ENCODE results near the gene DNAAF3.

- TF ChIP-seq CTCF (IDR thresholded peaks at IDR 0.05; ENCODE audit: borderline replicate concordance, extremely low read depth, low read length, poor library complexity, severe bottlenecking) (no peak), EZH2 (IDR thresholded peaks at IDR 0.05; ENCODE audit: borderline replicate concordance, low read depth, low read length, severe bottlenecking) (no peak)
These were observed 5.4 kb downstream of the DNAAF3 start for GRCh38 chr19:55160986-55161365.
